Measurements from ENCODE around the gene UBE3B.

Gene UBE3B

DNA sequence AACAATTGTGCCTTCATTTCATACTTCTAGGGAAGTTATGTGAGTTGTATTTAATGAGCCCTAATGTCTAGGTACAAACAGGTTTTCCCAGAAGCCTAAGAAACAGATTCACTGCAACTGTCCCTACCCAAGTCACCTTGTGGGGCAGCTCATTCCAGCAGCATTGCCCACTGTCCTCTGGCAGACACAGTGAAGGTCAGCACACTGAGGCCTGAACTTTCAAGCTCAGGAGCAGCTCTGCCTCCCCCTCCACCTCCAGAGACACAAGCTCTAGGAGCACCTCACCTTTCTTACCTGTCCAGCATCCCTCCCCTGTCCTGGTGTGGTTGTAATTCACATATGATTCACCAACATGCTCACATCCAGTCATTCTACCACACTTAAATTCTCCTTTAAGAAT is 15.7 kb downstream of the UBE3B start:
- no peaks in the 10 kb centered on the region for H3K4me1 ChIP-seq (ENCODE audit: control insufficient read depth, insufficient read depth, low read length)
- no peaks in the 10 kb centered on the region for H3K9me3 ChIP-seq (ENCODE audit: control insufficient read depth, low read length)
- H3K36me3 ChIP-seq (ENCODE audit: control insufficient read depth, insufficient read depth, low read length): peaks cover 9% of the 10 kb centered on the region
- no peak overlapping the region for H3K4me3 ChIP-seq (ENCODE audit: insufficient read depth, low read depth, low read length)
- H3K27me3 ChIP-seq (ENCODE audit: control insufficient read depth, insufficient read depth, low read length, poor library complexity, severe bottlenecking): no peaks in the 10 kb centered on the region
- no peak overlapping the region for H3K27ac ChIP-seq (ENCODE audit: insufficient read depth, low read depth, low read length, poor library complexity, severe bottlenecking)

DNA sequence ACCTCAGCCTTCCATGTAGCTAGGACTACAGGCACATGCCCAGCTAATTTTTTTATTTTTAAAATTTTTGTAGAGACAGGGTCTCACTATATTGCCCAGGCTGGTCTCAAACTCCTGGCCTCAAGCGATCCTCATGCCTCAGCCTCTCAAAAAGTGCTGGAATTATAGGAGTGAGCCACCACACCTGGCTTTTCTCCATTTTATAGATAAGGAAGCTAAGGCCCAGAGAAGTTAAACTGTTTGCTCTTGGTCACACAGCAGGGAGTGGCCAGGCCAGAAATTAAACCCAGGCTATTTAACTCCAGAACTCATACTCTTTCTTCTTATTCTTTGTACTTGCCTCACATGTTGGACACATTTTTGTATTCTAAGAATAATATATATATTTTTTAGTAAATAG is 16.5 kb downstream of the UBE3B start:
- Histone ChIP-seq H3K4me1 (ENCODE audit: control insufficient read depth, insufficient read depth, low read length) (no peaks in the 10 kb centered on the region), H3K4me3 (ENCODE audit: insufficient read depth, low read depth, low read length) (no peak overlapping the region), H3K27ac (ENCODE audit: insufficient read depth, low read depth, low read length, poor library complexity, severe bottlenecking) (no peak overlapping the region), H3K27me3 (ENCODE audit: control insufficient read depth, insufficient read depth, low read length, poor library complexity, severe bottlenecking) (no peaks in the 10 kb centered on the region), H3K36me3 (ENCODE audit: control insufficient read depth, insufficient read depth, low read length) (peaks cover 13% of the 10 kb centered on the region), H3K9me3 (ENCODE audit: control insufficient read depth, low read length) (no peaks in the 10 kb centered on the region)
- WGBS, 2 experiments: 92 to 94% methylated on average over 1 of the region's 1 CpG

DNA sequence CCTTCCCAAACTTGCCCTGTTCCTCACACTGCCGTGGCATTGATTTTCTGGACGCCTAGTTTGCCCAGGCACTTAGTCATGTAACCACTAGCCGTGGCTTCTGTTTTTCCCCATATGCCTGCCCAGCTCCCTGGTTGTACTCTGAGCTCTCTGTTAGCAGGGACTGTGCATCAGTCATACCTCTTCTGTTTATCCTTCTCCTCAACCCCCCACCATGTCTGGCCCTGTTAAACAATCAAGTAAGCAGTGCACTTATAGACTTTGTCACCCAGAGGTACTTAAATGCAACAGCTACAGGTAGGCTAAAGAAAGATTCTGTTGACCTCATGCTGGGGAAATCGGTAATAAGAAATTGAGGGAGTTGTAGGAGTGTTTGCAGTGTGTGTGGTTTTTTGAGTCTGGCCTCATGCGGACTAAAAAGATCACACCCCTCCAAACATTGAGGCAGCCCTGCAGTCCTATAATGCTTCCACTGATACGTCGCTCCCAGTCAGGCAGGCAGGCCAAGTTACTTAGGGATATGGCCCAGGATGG is 17.0 kb downstream of the UBE3B start:
- Histone ChIP-seq H3K27me3 (ENCODE audit: control insufficient read depth, insufficient read depth, low read length, poor library complexity, severe bottlenecking) (no peaks in the 10 kb centered on the region), H3K36me3 (ENCODE audit: control insufficient read depth, insufficient read depth, low read length) (peaks cover 9% of the 10 kb centered on the region), H3K4me1 (ENCODE audit: control insufficient read depth, insufficient read depth, low read length) (no peaks in the 10 kb centered on the region), H3K9me3 (ENCODE audit: control insufficient read depth, low read length) (no peaks in the 10 kb centered on the region), H3K4me3 (ENCODE audit: insufficient read depth, low read depth, low read length) (no peak overlapping the region), H3K27ac (ENCODE audit: insufficient read depth, low read depth, low read length, poor library complexity, severe bottlenecking) (no peak overlapping the region)
- 92 to 94% methylated on average over 7 of the region's 7 CpGs for WGBS, 2 experiments

DNA sequence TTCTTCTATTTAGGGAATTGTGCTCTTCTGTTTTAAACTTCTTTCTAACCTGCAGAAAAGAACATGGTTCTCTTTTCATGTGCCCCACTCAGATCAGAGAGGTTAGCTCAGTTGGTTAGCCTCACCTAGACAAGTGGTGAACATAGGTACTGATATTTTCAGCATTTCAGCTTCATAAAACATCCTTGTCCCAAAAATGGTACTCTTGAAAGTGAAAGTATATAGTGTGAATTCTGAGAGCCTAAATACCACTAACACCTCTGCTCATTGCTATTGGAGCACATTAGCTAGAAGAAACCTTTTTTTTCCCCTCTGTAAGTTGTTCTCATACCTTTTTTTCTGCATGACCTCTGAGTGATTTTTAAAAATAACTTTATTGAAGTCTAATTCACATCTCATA is 17.6 kb downstream of the UBE3B start:
- H3K9me3 ChIP-seq (ENCODE audit: control insufficient read depth, low read length): no peaks in the 10 kb centered on the region
- H3K36me3 ChIP-seq (ENCODE audit: control insufficient read depth, insufficient read depth, low read length): peaks cover 9% of the 10 kb centered on the region
- H3K27me3 ChIP-seq (ENCODE audit: control insufficient read depth, insufficient read depth, low read length, poor library complexity, severe bottlenecking): no peaks in the 10 kb centered on the region
- H3K4me3 ChIP-seq (ENCODE audit: insufficient read depth, low read depth, low read length): no peak overlapping the region
- no peaks in the 10 kb centered on the region for H3K4me1 ChIP-seq (ENCODE audit: control insufficient read depth, insufficient read depth, low read length)
- H3K27ac ChIP-seq (ENCODE audit: insufficient read depth, low read depth, low read length, poor library complexity, severe bottlenecking): no peak overlapping the region

DNA sequence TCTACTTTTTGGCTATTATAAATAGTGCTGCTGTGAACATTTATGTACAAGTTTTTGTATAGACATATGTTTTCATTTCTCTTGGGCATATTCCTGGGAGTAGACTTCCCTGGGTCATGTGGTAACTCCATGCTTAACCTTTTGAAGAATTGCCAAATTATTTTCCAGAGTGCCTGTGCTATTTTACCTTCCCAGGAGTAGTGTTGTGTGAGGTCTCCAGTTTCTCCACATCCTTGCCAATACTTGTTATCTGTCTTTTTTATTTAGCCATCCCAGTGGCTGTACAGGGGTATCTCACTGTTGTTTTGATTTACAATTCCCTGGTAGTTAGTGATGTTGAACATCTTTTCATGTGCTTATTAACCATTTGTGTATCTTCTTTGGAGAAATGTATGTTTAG is 18.9 kb downstream of the UBE3B start:
- Histone ChIP-seq H3K36me3 (ENCODE audit: control insufficient read depth, insufficient read depth, low read length) (peaks cover 6% of the 10 kb centered on the region), H3K4me3 (ENCODE audit: insufficient read depth, low read depth, low read length) (no peak overlapping the region), H3K9me3 (ENCODE audit: control insufficient read depth, low read length) (no peaks in the 10 kb centered on the region), H3K27ac (ENCODE audit: insufficient read depth, low read depth, low read length, poor library complexity, severe bottlenecking) (no peak overlapping the region), H3K4me1 (ENCODE audit: control insufficient read depth, insufficient read depth, low read length) (no peaks in the 10 kb centered on the region), H3K27me3 (ENCODE audit: control insufficient read depth, insufficient read depth, low read length, poor library complexity, severe bottlenecking) (no peaks in the 10 kb centered on the region)

DNA sequence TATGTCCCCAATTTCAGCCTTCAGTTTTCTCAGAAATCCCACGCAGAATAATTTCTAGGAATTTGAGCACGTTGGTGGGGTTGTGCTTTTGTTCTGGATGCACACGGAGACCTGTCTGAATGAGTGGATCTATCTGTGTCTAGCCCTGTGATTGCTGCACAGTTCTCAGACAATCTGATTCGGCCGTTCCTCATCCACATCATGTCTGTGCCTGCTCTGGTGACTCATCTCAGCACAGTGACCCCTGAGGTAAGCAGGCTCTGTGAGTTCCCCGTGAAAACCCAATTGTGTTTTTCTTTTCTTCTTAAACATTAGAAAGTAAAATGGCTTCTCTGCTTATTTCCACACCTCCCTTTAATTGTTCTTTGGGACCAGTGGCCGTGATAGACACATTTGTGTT is 20.2 kb downstream of the UBE3B start:
- Histone ChIP-seq H3K4me3 (ENCODE audit: insufficient read depth, low read depth, low read length) (no peak overlapping the region), H3K4me1 (ENCODE audit: control insufficient read depth, insufficient read depth, low read length) (no peaks in the 10 kb centered on the region), H3K36me3 (ENCODE audit: control insufficient read depth, insufficient read depth, low read length) (peaks cover 6% of the 10 kb centered on the region), H3K27ac (ENCODE audit: insufficient read depth, low read depth, low read length, poor library complexity, severe bottlenecking) (no peak overlapping the region), H3K27me3 (ENCODE audit: control insufficient read depth, insufficient read depth, low read length, poor library complexity, severe bottlenecking) (no peaks in the 10 kb centered on the region), H3K9me3 (ENCODE audit: control insufficient read depth, low read length) (no peaks in the 10 kb centered on the region)
- WGBS, 2 experiments: 94 to 95% methylated on average over 7 of the region's 7 CpGs

DNA sequence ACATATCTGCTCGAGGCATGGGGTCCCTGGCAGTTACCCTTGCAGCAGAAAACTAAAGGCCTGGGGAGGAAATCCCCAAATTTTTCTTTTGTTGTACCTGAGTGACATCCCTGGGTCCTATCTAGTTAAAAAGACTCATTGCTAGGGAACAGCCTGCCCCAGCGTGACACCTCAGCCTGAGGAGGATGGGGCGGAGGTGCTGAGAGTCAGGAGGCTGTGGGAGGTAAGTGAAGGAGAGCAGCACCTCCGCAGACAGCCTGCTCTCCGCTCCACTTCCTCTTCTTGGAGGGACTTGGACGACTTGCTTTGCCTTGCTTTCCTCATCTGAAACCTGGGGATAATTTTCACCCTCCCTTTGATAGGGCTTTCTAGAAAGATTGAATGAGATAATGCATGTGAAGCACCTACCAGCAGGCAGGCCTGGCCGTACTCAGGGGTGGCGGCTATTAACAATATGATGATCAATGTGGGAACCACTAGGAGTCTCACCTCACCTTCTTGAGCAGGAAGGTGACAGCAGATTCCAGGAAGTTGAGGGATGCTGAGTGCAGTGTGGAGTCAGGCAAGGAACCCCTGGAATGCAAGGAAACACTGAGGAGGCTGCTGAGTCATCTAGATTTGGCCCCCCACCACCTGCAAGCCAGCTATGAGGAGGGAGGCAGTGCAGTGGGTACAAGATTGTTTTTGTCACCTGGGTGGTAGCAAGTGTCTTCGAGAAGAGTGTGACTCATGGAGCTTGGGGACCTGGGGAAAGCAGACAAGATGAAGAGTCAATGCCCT is 23.2 kb downstream of the UBE3B start:
- Histone ChIP-seq H3K36me3 (ENCODE audit: control insufficient read depth, insufficient read depth, low read length) (peaks cover 20% of the 10 kb centered on the region), H3K27me3 (ENCODE audit: control insufficient read depth, insufficient read depth, low read length, poor library complexity, severe bottlenecking) (no peaks in the 10 kb centered on the region), H3K4me3 (ENCODE audit: insufficient read depth, low read depth, low read length) (no peak overlapping the region), H3K27ac (ENCODE audit: insufficient read depth, low read depth, low read length, poor library complexity, severe bottlenecking) (no peak overlapping the region), H3K4me1 (ENCODE audit: control insufficient read depth, insufficient read depth, low read length) (no peaks in the 10 kb centered on the region), H3K9me3 (ENCODE audit: control insufficient read depth, low read length) (no peaks in the 10 kb centered on the region)
- 79 to 85% methylated on average over 9 of the region's 9 CpGs for WGBS, 2 experiments

DNA sequence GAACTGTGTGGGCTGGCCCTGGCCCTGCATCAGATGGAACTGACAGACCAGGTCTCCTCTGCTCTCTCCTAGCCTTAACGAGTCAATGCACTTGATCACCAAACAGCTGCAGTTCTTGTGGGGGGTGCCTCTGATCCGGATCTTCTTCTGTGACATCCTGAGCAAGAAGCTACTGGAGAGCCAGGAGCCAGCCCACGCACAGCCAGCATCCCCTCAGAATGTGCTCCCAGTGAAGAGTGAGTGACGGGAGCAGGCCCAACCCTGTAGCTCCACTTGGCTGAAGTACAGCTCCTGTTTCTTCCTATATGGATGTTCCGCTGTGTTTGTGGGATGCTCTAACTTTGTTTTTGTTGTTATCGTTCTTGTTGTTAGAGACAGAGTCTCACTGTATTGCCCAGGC is 23.9 kb downstream of the UBE3B start:
- Histone ChIP-seq H3K36me3 (ENCODE audit: control insufficient read depth, insufficient read depth, low read length) (peaks cover 20% of the 10 kb centered on the region), H3K27ac (ENCODE audit: insufficient read depth, low read depth, low read length, poor library complexity, severe bottlenecking) (no peak overlapping the region), H3K4me3 (ENCODE audit: insufficient read depth, low read depth, low read length) (no peak overlapping the region), H3K27me3 (ENCODE audit: control insufficient read depth, insufficient read depth, low read length, poor library complexity, severe bottlenecking) (no peaks in the 10 kb centered on the region), H3K9me3 (ENCODE audit: control insufficient read depth, low read length) (no peaks in the 10 kb centered on the region), H3K4me1 (ENCODE audit: control insufficient read depth, insufficient read depth, low read length) (no peaks in the 10 kb centered on the region)
- WGBS, 2 experiments: 96 to 98% methylated on average over 6 of the region's 6 CpGs

DNA sequence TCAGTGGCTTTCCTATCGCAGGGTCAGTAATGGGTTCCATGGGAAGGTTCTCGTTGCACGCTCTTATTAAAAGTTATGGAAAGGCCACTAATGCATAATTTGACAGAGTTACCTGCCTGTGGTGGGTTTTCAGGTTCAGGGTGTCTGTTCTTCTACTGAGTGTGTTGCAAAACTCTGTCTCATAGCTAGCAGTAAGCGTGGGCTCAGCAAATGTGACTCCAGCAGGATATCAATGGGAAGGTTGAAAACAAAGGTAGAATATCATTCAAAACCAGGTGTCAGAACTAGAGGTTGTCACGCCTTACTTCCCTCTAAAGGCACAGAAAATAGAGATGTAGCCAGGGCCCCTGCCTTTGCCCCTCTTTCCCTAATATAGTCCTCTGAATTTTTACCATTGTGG is 24.9 kb downstream of the UBE3B start:
- no peak overlapping the region for H3K4me3 ChIP-seq (ENCODE audit: insufficient read depth, low read depth, low read length)
- no peaks in the 10 kb centered on the region for H3K4me1 ChIP-seq (ENCODE audit: control insufficient read depth, insufficient read depth, low read length)
- H3K27ac ChIP-seq (ENCODE audit: insufficient read depth, low read depth, low read length, poor library complexity, severe bottlenecking): no peak overlapping the region
- H3K27me3 ChIP-seq (ENCODE audit: control insufficient read depth, insufficient read depth, low read length, poor library complexity, severe bottlenecking): no peaks in the 10 kb centered on the region
- H3K36me3 ChIP-seq (ENCODE audit: control insufficient read depth, insufficient read depth, low read length): peaks cover 20% of the 10 kb centered on the region
- H3K9me3 ChIP-seq (ENCODE audit: control insufficient read depth, low read length): no peaks in the 10 kb centered on the region
- WGBS, 2 experiments: 94 to 96% methylated on average over 5 of the region's 5 CpGs

DNA sequence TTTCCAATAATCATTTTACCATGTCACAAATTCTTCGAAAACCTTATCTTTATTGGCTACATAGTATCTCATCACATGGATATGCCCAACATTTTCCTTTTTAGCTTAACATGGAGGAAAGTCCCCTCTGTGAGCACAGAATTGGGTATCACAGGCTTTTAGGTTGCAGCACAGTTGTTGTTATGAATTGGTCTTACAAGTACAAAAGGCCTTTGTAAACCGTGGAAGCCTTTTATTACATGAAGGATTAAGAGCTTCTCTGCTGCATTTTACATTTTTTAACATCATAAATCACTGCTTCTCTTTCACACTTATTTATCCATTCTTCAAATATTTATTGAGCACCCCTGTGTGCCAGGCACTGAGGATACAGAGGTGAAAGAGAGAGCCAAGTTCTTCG is 26.2 kb downstream of the UBE3B start:
- no peak overlapping the region for H3K27ac ChIP-seq (ENCODE audit: insufficient read depth, low read depth, low read length, poor library complexity, severe bottlenecking)
- 90 to 95% methylated on average over 3 of the region's 3 CpGs for WGBS, 2 experiments
- no peak overlapping the region for H3K4me3 ChIP-seq (ENCODE audit: insufficient read depth, low read depth, low read length)
- H3K9me3 ChIP-seq (ENCODE audit: control insufficient read depth, low read length): no peaks in the 10 kb centered on the region
- no peaks in the 10 kb centered on the region for H3K4me1 ChIP-seq (ENCODE audit: control insufficient read depth, insufficient read depth, low read length)
- no peaks in the 10 kb centered on the region for H3K27me3 ChIP-seq (ENCODE audit: control insufficient read depth, insufficient read depth, low read length, poor library complexity, severe bottlenecking)
- peaks cover 18% of the 10 kb centered on the region for H3K36me3 ChIP-seq (ENCODE audit: control insufficient read depth, insufficient read depth, low read length)

DNA sequence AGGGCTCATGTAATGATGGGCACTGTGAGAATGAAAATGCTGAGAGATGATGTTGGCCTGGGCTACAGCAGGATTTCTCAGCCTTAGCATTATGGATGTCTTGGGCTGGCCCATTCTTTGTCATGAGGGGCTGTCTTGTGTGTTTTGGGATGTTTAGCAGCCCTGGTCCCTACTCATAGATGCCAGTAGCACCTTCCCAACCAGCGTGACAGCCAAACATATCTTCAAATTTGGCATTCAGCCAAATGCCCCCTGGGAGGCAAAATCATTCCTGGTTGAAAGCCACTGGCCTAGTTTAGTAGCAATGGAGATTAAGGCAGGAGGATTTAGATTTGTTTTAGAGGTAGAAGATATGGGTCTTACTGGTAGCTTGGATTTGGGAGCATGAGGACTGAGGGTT is 26.6 kb downstream of the UBE3B start:
- no peak overlapping the region for H3K4me3 ChIP-seq (ENCODE audit: insufficient read depth, low read depth, low read length)
- H3K36me3 ChIP-seq (ENCODE audit: control insufficient read depth, insufficient read depth, low read length): peaks cover 14% of the 10 kb centered on the region
- no peaks in the 10 kb centered on the region for H3K4me1 ChIP-seq (ENCODE audit: control insufficient read depth, insufficient read depth, low read length)
- H3K27ac ChIP-seq (ENCODE audit: insufficient read depth, low read depth, low read length, poor library complexity, severe bottlenecking): no peak overlapping the region
- H3K9me3 ChIP-seq (ENCODE audit: control insufficient read depth, low read length): no peaks in the 10 kb centered on the region
- no peaks in the 10 kb centered on the region for H3K27me3 ChIP-seq (ENCODE audit: control insufficient read depth, insufficient read depth, low read length, poor library complexity, severe bottlenecking)
- WGBS, 2 experiments: 100% methylated on average over 1 of the region's 1 CpG

Data from ectodermal cell (in vitro differentiated cells).